Esophagus muscularis mucosa (tissue), 3 donors: ENCODE results near the gene CDKL4.

Source experiments
- CTCF ChIP-seq, 3 experiments: fragments of 200-600 bp in 2 of 3; fragments of 450-650 bp in 1 of 3; sonication (generic) in 2 of 3; IDR thresholded peaks; one replicate each; pipeline ENCODE4 v1.5.1; 2017 to 2019; ENCODE audit warnings: antibody characterized with exemption in 3 of 3, mild to moderate bottlenecking in 2 of 3, moderate library complexity in 1 of 3
- POLR2A ChIP-seq: fragments of 450-650 bp; IDR thresholded peaks from one replicate; pipeline ENCODE4 v1.6.1; 2017; ENCODE audit warnings: antibody characterized with exemption, moderate library complexity, mild to moderate bottlenecking, low read depth

GRCh38 chr2:39136799-39137198 is 107.0 kb downstream of the CDKL4 start:
- TF ChIP-seq POLR2A = no peak
- no peak for TF ChIP-seq CTCF (IDR thresholded peaks at IDR 0.05)
